ENCODE data around the gene ELF1. TPM values are rescaled to one million over a fixed set of nuclear protein-coding genes. Genes with fewer than 3 reads are reported as not detected.
"Not testable (repeated sequence)": the region's sequence is repeated elsewhere in the genome, so short reads cannot be mapped to it uniquely, and the experiment has no call there.

The ELF1 gene
- total RNA-seq, 1 donor from 2014 or later, result 33.3 TPM

- ATAC-seq (no peak), DNase-seq (no peak)
- intact Hi-C loops (cut with micrococcal nuclease), result no loop called here
These were observed 98.3 kb downstream of the ELF1 start for GRCh38 chr13:40920826-40921225.

- intact Hi-C loops (cut with micrococcal nuclease); DNase-seq; ATAC-seq: not testable (repeated sequence)
These were observed 99.2 kb downstream of the ELF1 start for GRCh38 chr13:40919901-40920300.

DNA sequence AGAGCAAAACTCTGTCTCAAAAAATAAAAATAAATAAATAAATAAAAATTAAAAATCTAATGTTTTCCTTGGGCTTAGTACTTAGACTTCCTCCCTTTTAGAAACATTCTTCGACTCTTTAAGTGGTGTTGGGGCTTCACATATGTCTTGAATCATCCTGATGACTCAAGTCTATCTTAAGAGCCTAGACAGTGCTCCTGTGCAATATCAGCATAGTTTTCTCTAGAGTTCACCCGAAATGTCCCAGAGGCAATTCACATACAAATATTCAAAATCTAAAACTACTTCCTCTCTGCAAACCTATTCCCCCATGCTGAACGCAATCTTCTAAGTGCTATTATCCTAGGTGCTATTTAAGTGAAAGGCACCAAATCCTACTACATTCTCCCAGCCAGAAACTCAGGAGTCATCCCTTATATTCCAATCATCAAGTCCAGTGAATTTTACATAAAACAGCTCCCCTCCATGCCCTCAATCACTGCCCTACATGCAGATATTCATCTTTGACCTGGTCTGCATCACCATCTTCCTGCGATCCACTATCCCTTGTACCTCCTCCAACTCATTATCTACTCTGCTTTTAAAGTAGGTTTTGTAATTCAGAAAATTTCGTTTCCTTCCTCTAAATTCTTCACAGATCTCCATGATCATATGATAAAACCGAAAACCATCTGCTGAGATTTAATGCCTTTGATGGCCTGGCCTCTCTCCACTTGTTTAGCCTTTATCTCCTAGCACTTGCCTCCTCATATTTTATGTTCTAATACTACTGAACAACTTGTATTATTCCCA, 102.7 kb downstream of the ELF1 start:
- ATAC-seq, result no peak
- DNase-seq, result no peak
- intact Hi-C loops (cut with micrococcal nuclease), result no loop called here

DNA sequence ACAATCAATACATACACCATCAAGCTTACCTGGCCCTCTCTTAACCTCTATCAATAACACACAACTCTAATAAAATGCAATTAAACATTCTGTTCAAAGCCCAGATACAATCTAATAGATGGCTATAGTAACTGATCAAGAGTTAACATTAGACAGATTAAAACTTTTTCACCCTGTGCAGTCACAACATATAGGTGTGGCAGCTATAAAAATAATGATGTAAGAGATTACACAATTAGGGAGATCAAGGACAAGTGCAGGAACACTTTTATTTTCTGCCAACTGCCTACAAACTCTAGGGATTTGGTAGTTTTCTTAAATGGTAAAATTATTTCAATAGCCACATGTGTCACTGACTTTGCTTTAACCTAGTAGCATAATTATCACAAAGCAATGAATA, 104.3 kb downstream of the ELF1 start:
- ATAC-seq; intact Hi-C loops (cut with micrococcal nuclease): not testable (repeated sequence)

DNA sequence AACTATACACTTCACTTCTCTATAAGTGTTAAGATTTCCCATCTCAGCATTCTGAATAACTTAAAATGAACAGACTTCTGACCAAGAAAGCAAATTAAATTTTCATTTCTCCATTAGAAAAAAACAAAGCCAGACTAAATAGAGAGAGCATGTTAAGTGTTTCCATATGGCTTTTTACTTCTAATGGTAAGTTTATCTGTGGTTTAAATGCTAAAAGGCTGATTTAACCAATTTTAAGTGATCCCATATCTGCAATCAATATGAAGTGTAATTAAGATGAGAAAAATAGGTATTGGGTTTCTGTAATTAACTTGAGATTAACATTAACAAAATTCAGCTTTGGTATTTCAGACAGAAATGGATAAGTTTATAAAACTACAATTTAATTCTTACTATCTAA, 107.8 kb downstream of the ELF1 start:
- no peak for DNase-seq

More for the DNA sequence above, 104.3 kb downstream of the ELF1 start:
- DNase-seq, result not testable (repeated sequence)

DNA sequence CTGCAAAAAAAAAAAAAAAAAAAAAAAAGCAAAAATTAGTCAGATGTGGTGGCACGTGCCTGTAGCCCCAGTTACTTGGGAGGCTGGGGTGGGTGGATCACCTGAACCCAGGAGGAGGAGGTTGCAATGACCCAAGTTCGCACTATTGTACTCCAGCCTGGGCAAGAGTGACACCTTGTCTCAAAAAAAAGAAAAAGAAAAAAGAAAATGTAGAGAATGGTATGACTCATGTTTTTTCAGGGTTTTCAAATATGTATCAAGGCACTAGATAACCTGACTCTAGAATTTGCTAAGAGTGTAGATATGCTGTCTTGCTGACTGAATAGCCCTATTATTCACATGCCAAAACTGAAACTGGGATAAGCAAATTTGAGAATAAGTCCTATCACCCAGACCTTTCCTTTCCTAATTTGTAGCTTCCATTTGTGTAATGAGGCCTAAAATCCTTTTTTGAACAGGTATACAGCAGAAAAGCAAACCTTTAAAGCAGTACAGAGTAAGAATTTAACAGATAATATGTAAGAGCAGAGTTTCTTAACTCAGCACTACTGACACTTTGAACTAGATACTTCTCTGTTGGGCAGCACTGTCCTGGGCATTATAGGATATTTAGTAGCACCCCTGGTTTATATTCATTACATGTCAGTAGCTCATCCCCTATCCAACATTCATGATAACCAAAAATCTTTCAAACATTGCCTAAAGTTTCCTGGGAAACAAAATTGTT, 108.6 kb downstream of the ELF1 start:
- ATAC-seq (no peak), DNase-seq (no peak)
- intact Hi-C loops (cut with micrococcal nuclease), result no loop called here

More for the DNA sequence above, 107.8 kb downstream of the ELF1 start:
- no peak for ATAC-seq
- intact Hi-C loops (cut with micrococcal nuclease), result no loop called here

DNA sequence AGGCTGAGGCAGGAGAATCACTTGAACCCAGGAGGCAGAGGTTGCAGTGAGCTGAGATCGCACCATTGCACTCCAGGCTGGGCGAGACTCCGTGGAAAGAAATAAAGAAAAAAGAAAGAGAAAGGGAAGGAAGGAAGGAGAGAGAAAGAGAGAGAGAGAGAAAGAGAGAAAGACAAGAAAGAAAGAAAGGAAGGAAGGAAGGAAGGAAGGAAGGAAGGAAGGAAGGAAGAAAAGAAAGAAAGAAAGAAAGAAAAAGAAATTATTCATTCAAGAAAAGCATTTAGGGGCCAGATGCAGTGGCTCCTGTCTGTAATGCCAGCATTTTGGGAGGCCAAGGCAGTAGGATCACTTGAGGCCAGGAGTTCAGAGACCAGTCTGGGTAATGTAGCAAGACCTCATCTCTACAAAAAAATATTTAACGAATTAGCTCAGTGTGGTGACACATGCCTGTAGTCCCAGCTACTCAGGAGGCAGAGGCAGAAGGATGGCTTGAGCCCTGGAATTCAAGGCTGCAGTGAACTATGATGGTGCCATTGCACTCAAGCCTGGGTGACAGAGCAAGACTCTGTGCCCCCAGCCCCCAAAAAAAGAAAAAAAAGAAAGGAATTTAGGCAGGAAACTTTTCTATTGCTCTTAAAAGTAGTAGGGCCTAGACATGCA, 109.4 kb downstream of the ELF1 start:
- intact Hi-C loops (cut with micrococcal nuclease); ATAC-seq; DNase-seq: not testable (repeated sequence)

- ATAC-seq, result no peak
- DNase-seq, result no peak
- intact Hi-C loops (cut with micrococcal nuclease), result no loop called here
These were observed 110.6 kb downstream of the ELF1 start for GRCh38 chr13:40908546-40908945.

GRCh38 chr13:40901032-40901431, 118.1 kb downstream of the ELF1 start:
- intact Hi-C loops (cut with micrococcal nuclease); ATAC-seq; DNase-seq: not testable (repeated sequence)

DNA sequence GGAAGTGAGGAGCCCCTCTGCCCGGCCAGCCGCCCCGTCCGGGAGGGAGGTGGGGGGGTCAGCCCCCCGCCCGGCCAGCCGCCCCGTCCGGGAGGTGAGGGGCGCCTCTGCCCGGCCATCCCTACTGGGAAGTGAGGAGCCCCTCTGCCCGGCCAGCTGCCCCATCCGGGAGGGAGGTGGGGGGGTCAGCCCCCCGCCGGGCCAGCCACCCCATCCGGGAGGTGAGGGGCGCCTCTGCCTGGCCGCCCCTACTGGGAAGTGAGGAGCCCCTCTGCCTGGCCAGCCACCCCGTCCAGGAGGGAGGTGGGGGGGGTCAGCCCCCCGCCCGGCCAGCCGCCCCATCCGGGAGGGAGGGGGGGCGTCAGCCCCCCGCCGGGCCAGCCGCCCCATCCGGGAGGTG, 118.5 kb downstream of the ELF1 start:
- DNase-seq; ATAC-seq; intact Hi-C loops (cut with micrococcal nuclease): not testable (repeated sequence)

- DNase-seq (no peak), ATAC-seq (no peak)
- intact Hi-C loops (cut with micrococcal nuclease), result no loop called here
These were observed 122.1 kb downstream of the ELF1 start for GRCh38 chr13:40897053-40897452.

- ATAC-seq (no peak), DNase-seq (no peak)
- intact Hi-C loops (cut with micrococcal nuclease), result no loop called here
These were observed 123.6 kb downstream of the ELF1 start for GRCh38 chr13:40895227-40896184.

- ATAC-seq; DNase-seq; intact Hi-C loops (cut with micrococcal nuclease): not testable (repeated sequence)
These were observed 125.5 kb downstream of the ELF1 start for GRCh38 chr13:40893573-40893972.

DNA sequence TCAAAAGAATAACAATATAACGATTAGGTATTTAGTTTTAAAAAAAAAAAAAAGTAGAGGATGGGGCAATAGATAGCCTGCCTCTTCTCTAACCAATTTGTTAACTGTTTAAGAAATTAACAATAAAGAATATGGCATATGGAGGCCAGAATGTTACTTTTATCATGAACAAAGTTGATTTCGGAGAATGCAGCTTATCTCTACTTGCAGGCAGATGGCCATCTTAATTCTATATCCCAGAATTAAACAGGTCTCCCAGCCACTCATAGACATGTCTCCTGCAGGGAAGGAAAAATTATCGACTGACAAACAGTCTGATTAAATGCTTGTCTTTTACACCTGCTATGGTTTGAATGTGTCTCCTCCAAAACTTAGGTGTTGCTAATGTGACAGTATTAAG, 133.1 kb downstream of the ELF1 start:
- DNase-seq (no peak), ATAC-seq (no peak)
- intact Hi-C loops (cut with micrococcal nuclease), result no loop called here

- ATAC-seq; intact Hi-C loops (cut with micrococcal nuclease); DNase-seq: not testable (repeated sequence)
These were observed 134.9 kb downstream of the ELF1 start for GRCh38 chr13:40884175-40884574.

Measured in left ventricle myocardium superior (tissue), 1 donor.